Panc1 (cell line): ENCODE data around the gene ANAPC16. TPM values are rescaled to one million over a fixed set of nuclear protein-coding genes. Genes with fewer than 3 reads are reported as not detected.

Experiments
- ATAC-seq: fragments of 200-7000 bp; cut with Tn5 transposase; 2 replicates; pipeline ENCODE4 v1.9.1; 2020; ENCODE audit warnings: mild to moderate bottlenecking, moderate library complexity
- BruUV-seq: library from RNA; stranded (reverse); fragments of 400-500 nt; replicated peaks from 2 replicates; lab custom pipeline; 2021; lab: Mats Ljungman, UMichigan
- CTCF ChIA-PET: fragments of 300-600 bp; sonication (Branson Sonifier 250); formaldehyde crosslinking; loops from one replicate; lab custom pipeline; 2022; ENCODE audit warnings: antibody characterized with exemption; lab: Charles Lee
- POLR2A ChIA-PET: fragments of 300-600 bp; sonication (Branson Sonifier 250); formaldehyde crosslinking; loops from one replicate; lab custom pipeline; 2022; ENCODE audit warnings: antibody characterized with exemption; lab: Charles Lee
- DNase-seq: peaks from one replicate; pipeline ENCODE4 v3.0.0-alpha.2; 2010; ENCODE audit warnings: low read depth, low spot score
- H3K27ac ChIP-seq: 2 replicates; pipeline ENCODE4 v1.5.1; 2011; ENCODE audit warnings: mild to moderate bottlenecking, low read length, inconsistent platforms
- H3K27me3 ChIP-seq: fragments of 200-500 bp; sonication (Bioruptor generic); 2 replicates; pipeline ENCODE4 v1.6.0; 2014; ENCODE audit warnings: low read length, inconsistent platforms; ENCODE audit not compliant: control insufficient read depth, insufficient read depth
- H3K36me3 ChIP-seq: fragments of 200-500 bp; sonication (Bioruptor generic); 2 replicates; pipeline ENCODE4 v1.5.1; 2014; ENCODE audit warnings: inconsistent platforms, mild to moderate bottlenecking, low read length, moderate library complexity; ENCODE audit not compliant: control insufficient read depth, insufficient read depth
- H3K4me1 ChIP-seq: 2 replicates; pipeline ENCODE4 v1.5.1; 2011; ENCODE audit warnings: inconsistent platforms, mild to moderate bottlenecking, low read length, moderate library complexity; ENCODE audit not compliant: control insufficient read depth, insufficient read depth
- H3K4me3 ChIP-seq, 2 experiments: 2 replicates each; pipeline ENCODE4 v1.5.1; 2011 to 2012; ENCODE audit warnings: low read depth in 2 of 2, low read length in 2 of 2, mild to moderate bottlenecking in 2 of 2, inconsistent platforms in 1 of 2, moderate library complexity in 1 of 2
- H3K9me3 ChIP-seq: fragments of 200-500 bp; sonication (Bioruptor generic); 2 replicates; pipeline ENCODE4 v1.5.1; 2014; ENCODE audit warnings: low read depth, mild to moderate bottlenecking, inconsistent platforms, low read length, moderate library complexity; ENCODE audit not compliant: control insufficient read depth, insufficient read depth
- CTCF ChIP-seq: fragments of 450-650 bp; IDR thresholded peaks from 2 replicates; pipeline ENCODE4 v1.5.1; 2017; ENCODE audit warnings: mild to moderate bottlenecking
- POLR2AphosphoS5 ChIP-seq: IDR thresholded peaks from 2 replicates; pipeline ENCODE4 v1.6.1; 2012; ENCODE audit warnings: mild to moderate bottlenecking, low read depth, low read length, moderate library complexity
- REST ChIP-seq, 2 experiments: IDR thresholded peaks; 2 replicates each; pipeline ENCODE4 v1.6.1; 2011 to 2012; ENCODE audit warnings: low read depth in 2 of 2, control low read depth in 1 of 2, low read length in 1 of 2, mild to moderate bottlenecking in 1 of 2, moderate library complexity in 1 of 2; ENCODE audit not compliant: insufficient read depth in 1 of 2
- SIN3A ChIP-seq: IDR thresholded peaks from 2 replicates; pipeline ENCODE4 v1.6.1; 2012; ENCODE audit warnings: low read depth, mild to moderate bottlenecking, low read length, moderate library complexity, borderline replicate concordance; ENCODE audit not compliant: insufficient read depth
- TCF7L2 ChIP-seq: IDR thresholded peaks from 2 replicates; pipeline ENCODE4 v1.6.1; 2011; ENCODE audit warnings: mild to moderate bottlenecking, low read depth, low read length, inconsistent platforms
- in situ Hi-C: cut with HindIII; loops from 2 replicates; pipeline ENCODE4 v1.10.0; 2016; ENCODE audit warnings: low sequenced_read_pairs, low pct_unique_long_range_greater_than_20kb
- intact Hi-C: fragments of 100-400 bp; cut with micrococcal nuclease; formaldehyde crosslinking; loops from one replicate; pipeline ENCODE4 v1.10.0; 2022; ENCODE audit not compliant: unreplicated experiment
- total RNA-seq: library from RNA; stranded (reverse); gene quantifications from one replicate; pipeline ENCODE4 v1.2.1, GENCODE V29; 2021; ENCODE audit not compliant: unreplicated experiment

Gene ANAPC16
- total RNA-seq, 1 experiment from 2014 or later = 110 TPM

- POLR2A ChIA-PET = no interaction called here
- intact Hi-C loops = no loop called here
- no peak for ATAC-seq
- BruUV-seq = no TSS peak
- no peaks in the 10 kb centered on the region for H3K27me3 ChIP-seq
- no peak overlapping the region for H3K4me3 ChIP-seq
- in situ Hi-C loops = no loop called here
- no peak for DNase-seq
- peak overlapping the region; percentile 83; the same call in 1 of the 2 replicates for H3K27ac ChIP-seq
- no peaks in the 10 kb centered on the region; the same call in 1 of the 2 replicates for H3K36me3 ChIP-seq
- TF ChIP-seq POLR2AphosphoS5 = no peak
- TF ChIP-seq REST (IDR thresholded peaks at IDR 0.05; ENCODE audit: insufficient read depth in 1 of 2, low read depth in 2 of 2, low read length in 1 of 2) = no peak
- no peak for TF ChIP-seq CTCF
- TF ChIP-seq TCF7L2 = no peak
- no peak for TF ChIP-seq SIN3A
- CTCF ChIA-PET = no interaction called here
- peaks cover 11% of the 10 kb centered on the region for H3K4me1 ChIP-seq
- H3K9me3 ChIP-seq = no peaks in the 10 kb centered on the region
These were observed 54.9 kb downstream of the ANAPC16 start for GRCh38 chr10:72270607-72271281.

GRCh38 chr10:72272689-72273409, 57.0 kb downstream of the ANAPC16 start:
- H3K27me3 ChIP-seq = no peaks in the 10 kb centered on the region
- ChIA-PET CTCF (interaction anchor here (1.2 kb wide), 1 partner anchor 55 kb away, joined by 8 read pairs; no protein-coding TSS in a partner anchor), POLR2A (interaction anchor here (0.8 kb wide), 1 partner anchor 59 kb away, joined by 3 read pairs; no protein-coding TSS in a partner anchor)
- no peaks in the 10 kb centered on the region; the same call in 1 of the 2 replicates for H3K36me3 ChIP-seq
- H3K4me1 ChIP-seq = peaks cover 32% of the 10 kb centered on the region
- H3K4me3 ChIP-seq = peak overlapping the region; percentile 78 to 93
- no peaks in the 10 kb centered on the region for H3K9me3 ChIP-seq
- peak overlapping the region; percentile 84 for H3K27ac ChIP-seq
- no TSS peak for BruUV-seq
- in situ Hi-C loops = no loop called here
- ATAC-seq = peak; percentile 52
- TF ChIP-seq REST (IDR thresholded peaks at IDR 0.05; ENCODE audit: insufficient read depth in 1 of 2, low read depth in 2 of 2, low read length in 1 of 2) (no peak), POLR2AphosphoS5 (no peak), CTCF (no peak), TCF7L2 (no peak), SIN3A (peak; percentile 18; the same call in 1 of the 2 replicates)
- intact Hi-C loops = no loop called here
- DNase-seq = no peak
